HG03159 (cell line): ENCODE results near the gene AKAP13.
"Not testable (repeated sequence)": the region's sequence is repeated elsewhere in the genome, so short reads cannot be mapped to it uniquely, and the experiment has no call there.

Experiments used
- ATAC-seq: cut with Tn5 transposase; IDR thresholded peaks from one replicate; pipeline ENCODE4 v1.9.1; 2021; ENCODE audit warnings: mild to moderate bottlenecking, moderate library complexity; ENCODE audit not compliant: unreplicated experiment

The AKAP13 gene

GRCh38 chr15:85475317-85475701 is 94.9 kb downstream of the AKAP13 start:
- no peak for ATAC-seq

- ATAC-seq, result no peak
Observed at GRCh38 chr15:85475711-85476110, 95.3 kb downstream of the AKAP13 start.

GRCh38 chr15:85477061-85477460 is 96.7 kb downstream of the AKAP13 start:
- ATAC-seq, result no peak

- ATAC-seq, result no peak
Observed at GRCh38 chr15:85477730-85478129, 97.3 kb downstream of the AKAP13 start.

- ATAC-seq, result no peak
Observed at GRCh38 chr15:85479071-85479647, 98.8 kb downstream of the AKAP13 start.

GRCh38 chr15:85480923-85481322 is 100.5 kb downstream of the AKAP13 start:
- no peak for ATAC-seq

- ATAC-seq, result not testable (repeated sequence)
Observed at GRCh38 chr15:85481543-85481942, 101.1 kb downstream of the AKAP13 start.

- ATAC-seq, result no peak
Observed at GRCh38 chr15:85482894-85483293, 102.5 kb downstream of the AKAP13 start.

- not testable (repeated sequence) for ATAC-seq
Observed at GRCh38 chr15:85483955-85484354, 103.6 kb downstream of the AKAP13 start.

GRCh38 chr15:85484923-85485322 is 104.5 kb downstream of the AKAP13 start:
- ATAC-seq, result not testable (repeated sequence)

GRCh38 chr15:85485956-85486567 is 105.7 kb downstream of the AKAP13 start:
- peak; percentile 72 for ATAC-seq

- ATAC-seq, result not testable (repeated sequence)
Observed at GRCh38 chr15:85487796-85488195, 107.4 kb downstream of the AKAP13 start.

- no peak for ATAC-seq
Observed at GRCh38 chr15:85488997-85489396, 108.6 kb downstream of the AKAP13 start.

GRCh38 chr15:85489773-85490493 is 109.5 kb downstream of the AKAP13 start:
- ATAC-seq, result no peak

GRCh38 chr15:85490856-85491255 is 110.5 kb downstream of the AKAP13 start:
- ATAC-seq, result no peak

- no peak for ATAC-seq
Observed at GRCh38 chr15:85491691-85492090, 111.3 kb downstream of the AKAP13 start.

GRCh38 chr15:85492406-85492805 is 112.0 kb downstream of the AKAP13 start:
- no peak for ATAC-seq

- ATAC-seq, result no peak
Observed at GRCh38 chr15:85493260-85493659, 112.9 kb downstream of the AKAP13 start.

- no peak for ATAC-seq
Observed at GRCh38 chr15:85494048-85494777, 113.8 kb downstream of the AKAP13 start.

GRCh38 chr15:85495096-85495495 is 114.7 kb downstream of the AKAP13 start:
- no peak for ATAC-seq

GRCh38 chr15:85495544-85495943 is 115.1 kb downstream of the AKAP13 start:
- ATAC-seq, result no peak

- ATAC-seq, result no peak
Observed at GRCh38 chr15:85496151-85496550, 115.7 kb downstream of the AKAP13 start.
